Naive B cell (primary cell): ENCODE results near the gene GDA. TPM values are rescaled to one million over a fixed set of nuclear protein-coding genes. Genes with fewer than 3 reads are reported as not detected.

Source experiments
- ATAC-seq, 2 donors: fragments of 150-1000 bp; cut with Tn5 transposase; 2 replicates each; pipeline ENCODE4 v1.10.0; 2021; ENCODE audit warnings: low read depth in 2 of 2, mild to moderate bottlenecking in 2 of 2, moderate library complexity in 2 of 2
- DNase-seq: peaks from one replicate; pipeline ENCODE4 v3.0.0; 2022
- H3K27ac Mint-ChIP-seq, 6 donors: one replicate each; pipeline ENCODE4 v1.8.0; 2020 to 2022; ENCODE audit warnings: mild to moderate bottlenecking in 6 of 6, mixed read lengths in 6 of 6, moderate library complexity in 5 of 6, inconsistent platforms in 2 of 6
- H3K27me3 Mint-ChIP-seq, 3 donors: one replicate each; pipeline ENCODE4 v1.8.0; 2021 to 2022; ENCODE audit warnings: mixed read lengths in 3 of 3, mild to moderate bottlenecking in 1 of 3
- H3K36me3 Mint-ChIP-seq, 2 donors: one replicate each; pipeline ENCODE4 v1.8.0; 2020 to 2022; ENCODE audit warnings: mixed read lengths in 2 of 2, inconsistent platforms in 1 of 2, mild to moderate bottlenecking in 1 of 2
- H3K4me1 Mint-ChIP-seq, 3 donors: one replicate each; pipeline ENCODE4 v1.8.0; 2020 to 2022; ENCODE audit warnings: mixed read lengths in 3 of 3, inconsistent platforms in 1 of 3, mild to moderate bottlenecking in 1 of 3, moderate library complexity in 1 of 3
- H3K4me3 Mint-ChIP-seq, 8 donors: one replicate each; pipeline ENCODE4 v1.8.0; 2020 to 2022; ENCODE audit warnings: mild to moderate bottlenecking in 8 of 8, mixed read lengths in 8 of 8, moderate library complexity in 8 of 8, inconsistent platforms in 2 of 8
- H3K9me3 Mint-ChIP-seq, 7 donors: one replicate each; pipeline ENCODE4 v1.8.0; 2020 to 2022; ENCODE audit warnings: mixed read lengths in 7 of 7, mild to moderate bottlenecking in 5 of 7, inconsistent platforms in 2 of 7, moderate library complexity in 1 of 7
- polyA plus RNA-seq, 6 donors: library from polyadenylated mRNA; unstranded; fragments of 300-500 nt; fragmentation: Illumina TruSeq; gene quantifications; one replicate each; pipeline ENCODE4 v1.2.3, GENCODE V29; 2021; ENCODE audit warnings: low read depth in 6 of 6

The GDA gene
- polyA plus RNA-seq, 6 donors from 2014 or later: 0.11 to 0.49 TPM; not detected in 4

DNA sequence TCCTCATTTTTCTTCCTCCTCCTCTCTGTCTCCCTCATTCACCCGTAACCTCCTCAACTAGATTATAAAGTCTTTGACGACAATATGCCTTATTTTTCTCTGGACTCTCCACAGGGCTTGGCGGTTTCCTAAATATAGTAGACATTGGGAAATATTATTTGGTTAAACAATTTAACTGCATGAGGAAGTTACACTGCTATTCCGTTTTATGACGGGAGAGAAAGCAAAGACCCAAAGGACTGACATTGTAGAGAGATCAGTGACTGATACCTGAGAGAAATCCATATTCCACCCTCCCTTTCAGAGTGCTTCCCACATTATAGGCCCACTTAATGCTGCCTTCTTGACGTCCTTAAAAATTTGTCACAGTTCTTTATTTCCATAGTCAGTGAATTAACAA is 51.2 kb downstream of the GDA start:
- peaks cover 0 to 2% (median 0%) of the 10 kb centered on the region in 3 donors for H3K4me1 Mint-ChIP-seq
- no peak overlapping the region for H3K4me3 Mint-ChIP-seq
- peak overlapping the region in 1 of 6 donors; percentile 9 for H3K27ac Mint-ChIP-seq
- DNase-seq: no peak
- H3K9me3 Mint-ChIP-seq: peaks cover 0 to 2% (median 0%) of the 10 kb centered on the region in 7 donors
- no peak for ATAC-seq
- no peaks in the 10 kb centered on the region for H3K36me3 Mint-ChIP-seq
- peaks cover 5 to 18% (median 16%) of the 10 kb centered on the region in 3 donors for H3K27me3 Mint-ChIP-seq

GRCh38 chr9:72202009-72202408 is 52.8 kb downstream of the GDA start:
- Mint-ChIP-seq H3K4me1 (peaks cover 0 to 2% (median 0%) of the 10 kb centered on the region in 3 donors), H3K36me3 (no peaks in the 10 kb centered on the region), H3K4me3 (no peak overlapping the region), H3K27ac (no peak overlapping the region), H3K27me3 (peaks cover 5 to 17% (median 12%) of the 10 kb centered on the region in 3 donors), H3K9me3 (peaks cover 0 to 2% (median 0%) of the 10 kb centered on the region in 7 donors)
- DNase-seq: no peak
- no peak for ATAC-seq

DNA sequence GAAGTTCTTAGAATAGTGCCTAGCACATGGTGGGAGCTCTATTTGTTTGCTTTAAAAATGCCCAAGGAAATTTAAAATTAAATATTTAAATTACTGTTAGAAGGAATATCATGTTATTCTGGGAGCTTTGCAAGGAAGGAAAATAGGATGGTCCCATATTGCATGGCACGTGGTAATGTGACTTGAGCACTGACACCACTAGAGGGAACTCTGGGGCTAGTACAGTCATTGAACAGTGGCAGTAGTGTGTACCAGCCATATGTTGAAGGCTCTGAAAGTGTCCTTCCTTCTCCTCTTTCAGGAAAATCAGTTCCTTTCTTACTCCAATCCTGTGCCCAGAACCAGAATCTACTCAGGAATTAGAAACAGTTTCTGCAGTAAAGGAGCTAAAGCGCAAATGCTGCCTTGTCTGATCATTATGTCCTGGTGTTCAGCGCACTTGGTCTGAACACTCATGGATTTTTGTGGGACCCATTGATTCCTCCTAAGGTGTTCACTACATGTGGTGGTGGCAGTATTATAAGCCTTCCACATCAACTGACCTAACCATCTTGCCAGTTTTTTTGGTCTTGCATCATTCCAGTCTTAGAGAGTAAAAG is 54.1 kb downstream of the GDA start:
- H3K27me3 Mint-ChIP-seq: peaks cover 5 to 12% (median 8%) of the 10 kb centered on the region in 3 donors

GRCh38 chr9:72204062-72204461 is 54.8 kb downstream of the GDA start:
- Mint-ChIP-seq H3K4me3 (no peak overlapping the region), H3K4me1 (peaks cover 0 to 5% (median 2%) of the 10 kb centered on the region in 3 donors)

More for the DNA sequence above, 54.1 kb downstream of the GDA start:
- DNase-seq: no peak
- Mint-ChIP-seq H3K36me3 (no peaks in the 10 kb centered on the region), H3K27ac (no peak overlapping the region), H3K4me1 (peaks cover 0 to 5% (median 2%) of the 10 kb centered on the region in 3 donors), H3K9me3 (peaks cover 0 to 2% (median 0%) of the 10 kb centered on the region in 7 donors), H3K4me3 (no peak overlapping the region)
- no peak for ATAC-seq

GRCh38 chr9:72205513-72205912 is 56.3 kb downstream of the GDA start:
- Mint-ChIP-seq H3K27me3 (peaks cover 4 to 17% (median 12%) of the 10 kb centered on the region in 3 donors), H3K4me3 (no peak overlapping the region), H3K27ac (peak overlapping the region in 1 of 6 donors; percentile 61), H3K9me3 (no peaks in the 10 kb centered on the region), H3K36me3 (no peaks in the 10 kb centered on the region), H3K4me1 (peaks cover 0 to 5% (median 2%) of the 10 kb centered on the region in 3 donors)
- DNase-seq (no peak), ATAC-seq (no peak)

More at GRCh38 chr9:72204062-72204461, 54.8 kb downstream of the GDA start:
- Mint-ChIP-seq H3K27ac (no peak overlapping the region), H3K27me3 (peaks cover 5 to 12% (median 8%) of the 10 kb centered on the region in 3 donors), H3K36me3 (no peaks in the 10 kb centered on the region), H3K9me3 (peaks cover 0 to 2% (median 0%) of the 10 kb centered on the region in 7 donors)
- DNase-seq (no peak), ATAC-seq (no peak)

- DNase-seq: no peak
- H3K4me1 Mint-ChIP-seq: peaks cover 0 to 5% (median 2%) of the 10 kb centered on the region in 3 donors
- peak overlapping the region in 1 of 6 donors; percentile 2 for H3K27ac Mint-ChIP-seq
- H3K9me3 Mint-ChIP-seq: no peaks in the 10 kb centered on the region
- no peak for ATAC-seq
- no peaks in the 10 kb centered on the region for H3K36me3 Mint-ChIP-seq
- peaks cover 7 to 22% (median 8%) of the 10 kb centered on the region in 3 donors for H3K27me3 Mint-ChIP-seq
- H3K4me3 Mint-ChIP-seq: no peak overlapping the region
These were observed 58.0 kb downstream of the GDA start for GRCh38 chr9:72207278-72207677.

- DNase-seq: no peak
- no peak for ATAC-seq
- Mint-ChIP-seq H3K4me1 (peaks cover 0 to 5% (median 0%) of the 10 kb centered on the region in 3 donors), H3K27ac (no peak overlapping the region), H3K27me3 (peaks cover 8 to 27% (median 13%) of the 10 kb centered on the region in 3 donors), H3K9me3 (no peaks in the 10 kb centered on the region), H3K36me3 (no peaks in the 10 kb centered on the region), H3K4me3 (no peak overlapping the region)
These were observed 61.3 kb downstream of the GDA start for GRCh38 chr9:72210522-72210921.

- Mint-ChIP-seq H3K36me3 (no peaks in the 10 kb centered on the region), H3K27me3 (peaks cover 8 to 27% (median 13%) of the 10 kb centered on the region in 3 donors), H3K27ac (no peak overlapping the region), H3K9me3 (no peaks in the 10 kb centered on the region), H3K4me3 (no peak overlapping the region), H3K4me1 (peaks cover 0 to 5% (median 0%) of the 10 kb centered on the region in 3 donors)
- DNase-seq (no peak), ATAC-seq (no peak)
These were observed 61.8 kb downstream of the GDA start for GRCh38 chr9:72211047-72211446.

- H3K27ac Mint-ChIP-seq: no peak overlapping the region
- no peak for ATAC-seq
- H3K4me1 Mint-ChIP-seq: no peaks in the 10 kb centered on the region
- no peak overlapping the region for H3K4me3 Mint-ChIP-seq
- H3K27me3 Mint-ChIP-seq: peaks cover 8 to 27% (median 18%) of the 10 kb centered on the region in 3 donors
- no peak for DNase-seq
- H3K9me3 Mint-ChIP-seq: peaks cover 0 to 5% (median 0%) of the 10 kb centered on the region in 7 donors
- no peaks in the 10 kb centered on the region for H3K36me3 Mint-ChIP-seq
These were observed 64.7 kb downstream of the GDA start for GRCh38 chr9:72213906-72214305.

- Mint-ChIP-seq H3K4me3 (no peak overlapping the region), H3K4me1 (no peaks in the 10 kb centered on the region), H3K36me3 (no peaks in the 10 kb centered on the region), H3K9me3 (peaks cover 0 to 11% (median 0%) of the 10 kb centered on the region in 7 donors), H3K27ac (no peak overlapping the region), H3K27me3 (peaks cover 5 to 16% (median 11%) of the 10 kb centered on the region in 3 donors)
- no peak for ATAC-seq
- DNase-seq: no peak
These were observed 68.1 kb downstream of the GDA start for GRCh38 chr9:72217306-72217842.

GRCh38 chr9:72220589-72220988 is 71.3 kb downstream of the GDA start:
- Mint-ChIP-seq H3K9me3 (peaks cover 0 to 11% (median 3%) of the 10 kb centered on the region in 7 donors), H3K27ac (no peak overlapping the region), H3K27me3 (peaks cover 5 to 21% (median 11%) of the 10 kb centered on the region in 3 donors), H3K36me3 (no peaks in the 10 kb centered on the region), H3K4me3 (no peak overlapping the region), H3K4me1 (no peaks in the 10 kb centered on the region)
- DNase-seq (no peak), ATAC-seq (no peak)

- no peak for ATAC-seq
- no peak for DNase-seq
- Mint-ChIP-seq H3K4me1 (no peaks in the 10 kb centered on the region), H3K4me3 (no peak overlapping the region), H3K27ac (no peak overlapping the region), H3K27me3 (peaks cover 0 to 18% (median 11%) of the 10 kb centered on the region in 3 donors), H3K36me3 (no peaks in the 10 kb centered on the region), H3K9me3 (peaks cover 0 to 6% (median 2%) of the 10 kb centered on the region in 7 donors)
These were observed 77.0 kb downstream of the GDA start for GRCh38 chr9:72226146-72226812.

GRCh38 chr9:72228282-72228681 is 79.0 kb downstream of the GDA start:
- H3K9me3 Mint-ChIP-seq: no peaks in the 10 kb centered on the region
- H3K4me3 Mint-ChIP-seq: no peak overlapping the region
- H3K4me1 Mint-ChIP-seq: no peaks in the 10 kb centered on the region
- ATAC-seq: no peak
- peaks cover 0 to 13% (median 1%) of the 10 kb centered on the region in 3 donors for H3K27me3 Mint-ChIP-seq
- no peaks in the 10 kb centered on the region for H3K36me3 Mint-ChIP-seq
- DNase-seq: no peak
- H3K27ac Mint-ChIP-seq: no peak overlapping the region
